Measurements from ENCODE around the gene CACNG7.

Gene CACNG7

DNA sequence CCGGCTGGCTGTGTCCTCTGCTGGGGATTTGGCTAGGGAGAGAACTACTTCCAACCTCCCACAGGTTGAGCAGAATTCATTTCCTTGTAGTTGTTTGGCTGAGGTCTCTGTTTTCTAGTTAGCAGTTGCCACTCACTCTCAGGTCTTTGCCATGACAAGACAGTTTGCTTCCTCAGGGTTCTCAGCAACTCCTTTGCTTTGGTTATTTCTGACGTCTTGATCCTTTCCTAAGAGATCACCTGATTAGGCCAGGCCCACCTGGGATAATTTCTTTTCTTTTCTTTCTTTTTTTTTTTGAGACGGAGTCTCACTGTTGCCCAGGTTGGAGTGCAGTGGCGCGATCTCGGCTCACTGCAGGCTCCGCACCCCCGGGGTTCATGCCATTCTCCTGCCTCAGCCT is 44.3 kb downstream of the CACNG7 start:
- Histone ChIP-seq H3K9me3 (ENCODE audit: control insufficient read depth, low read length) (no peaks in the 10 kb centered on the region), H2BK5ac (ENCODE audit: low read depth, low read length, poor library complexity, severe bottlenecking) (no peak overlapping the region), H3K27ac (ENCODE audit: low read length, poor library complexity, severe bottlenecking) (no peak overlapping the region), H3K27me3 (ENCODE audit: control insufficient read depth in 1 of 2, insufficient read depth in 1 of 2, low read length in 2 of 2) (peaks cover 15 to 23% of the 10 kb centered on the region in 2 experiments), H2AK5ac (ENCODE audit: low read length, severe bottlenecking) (no peak overlapping the region), H2BK120ac (ENCODE audit: low read depth, low read length) (no peak overlapping the region), H3K4me2 (ENCODE audit: low read length, poor library complexity, severe bottlenecking) (no peak overlapping the region), H2BK15ac (ENCODE audit: low read depth, poor library complexity, severe bottlenecking) (no peak overlapping the region), H2AFZ (ENCODE audit: low read depth, low read length) (no peak overlapping the region), H3K14ac (ENCODE audit: low read length in 2 of 2) (no peak overlapping the region), H3K23ac (ENCODE audit: low read length in 2 of 2) (no peak overlapping the region), H3K4ac (ENCODE audit: low read depth in 1 of 2, low read length in 2 of 2) (no peak overlapping the region), H3K18ac (ENCODE audit: low read depth in 1 of 2, low read length in 2 of 2) (no peak overlapping the region), H3K79me1 (replicated peaks; ENCODE audit: low read length, poor library complexity, severe bottlenecking) (no peaks in the 10 kb centered on the region), H2BK12ac (ENCODE audit: low read length in 2 of 2) (no peak overlapping the region), H4K8ac (ENCODE audit: low read length) (no peak overlapping the region), H3K4me3 (ENCODE audit: insufficient read depth in 1 of 2, low read depth in 1 of 2, low read length in 2 of 2) (no peak overlapping the region), H3K4me1 (ENCODE audit: control insufficient read depth, insufficient read depth, low read depth, low read length) (no peaks in the 10 kb centered on the region), H3K36me3 (ENCODE audit: control insufficient read depth in 1 of 2, insufficient read depth in 2 of 2, low read depth in 1 of 2, low read length in 2 of 2) (no peaks in the 10 kb centered on the region), H3K9ac (ENCODE audit: low read length) (no peak overlapping the region), H4K91ac (ENCODE audit: low read length) (no peak overlapping the region)
- DNase-seq: no peak
- 83% methylated on average over 7 of the region's 8 CpGs for WGBS

DNA sequence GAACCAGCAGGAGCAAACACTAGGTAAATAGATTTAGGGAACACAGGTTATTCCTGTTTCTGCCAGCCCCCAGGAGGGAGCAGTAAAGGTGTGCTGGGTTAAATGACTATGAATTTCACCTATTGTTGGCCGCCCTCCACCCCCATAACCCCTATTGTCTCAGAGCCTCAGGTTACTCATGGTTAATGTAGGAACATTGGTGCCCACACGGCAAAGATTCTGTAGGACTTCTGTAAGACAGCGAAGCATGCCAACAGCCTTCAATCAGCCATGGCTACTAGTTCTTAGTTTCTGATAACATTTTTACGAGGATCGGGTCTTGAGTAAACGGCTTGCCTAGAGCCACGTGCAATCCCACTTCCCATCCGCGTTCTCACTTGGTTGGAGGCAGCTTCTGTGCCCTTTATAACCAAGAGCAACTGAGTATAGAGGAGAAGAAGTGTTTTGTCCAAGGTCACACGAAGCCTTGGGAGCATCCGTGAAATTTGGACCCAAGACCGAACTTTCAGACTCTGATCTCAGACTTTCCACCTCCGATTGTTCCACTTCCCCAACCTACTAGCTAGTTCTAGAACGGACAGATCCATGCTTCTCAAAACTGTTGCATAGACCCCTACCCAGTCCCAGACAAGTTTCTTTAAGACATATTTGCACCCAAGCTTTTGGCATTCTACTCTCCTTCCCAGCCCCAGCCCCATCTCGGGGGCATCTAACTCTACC is 48.5 kb downstream of the CACNG7 start:
- no peak overlapping the region for H3K18ac ChIP-seq (ENCODE audit: low read depth in 1 of 2, low read length in 2 of 2)
- H3K4me1 ChIP-seq (ENCODE audit: control insufficient read depth, insufficient read depth, low read depth, low read length): no peaks in the 10 kb centered on the region
- H3K4ac ChIP-seq (ENCODE audit: low read depth in 1 of 2, low read length in 2 of 2): no peak overlapping the region
- H3K14ac ChIP-seq (ENCODE audit: low read length in 2 of 2): no peak overlapping the region
- H3K36me3 ChIP-seq (ENCODE audit: control insufficient read depth in 1 of 2, insufficient read depth in 2 of 2, low read depth in 1 of 2, low read length in 2 of 2): no peaks in the 10 kb centered on the region
- no peak overlapping the region for H2BK5ac ChIP-seq (ENCODE audit: low read depth, low read length, poor library complexity, severe bottlenecking)
- no peak overlapping the region for H3K27ac ChIP-seq (ENCODE audit: low read length, poor library complexity, severe bottlenecking)
- H3K27me3 ChIP-seq (ENCODE audit: control insufficient read depth in 1 of 2, insufficient read depth in 1 of 2, low read length in 2 of 2): peaks cover 53 to 54% of the 10 kb centered on the region in 2 experiments
- no peak overlapping the region for H2BK120ac ChIP-seq (ENCODE audit: low read depth, low read length)
- no peak for DNase-seq
- 6% methylated on average over 12 of the region's 15 CpGs for WGBS
- H2BK12ac ChIP-seq (ENCODE audit: low read length in 2 of 2): no peak overlapping the region
- peak overlapping the region; percentile 9 for H3K4me2 ChIP-seq (ENCODE audit: low read length, poor library complexity, severe bottlenecking)
- no peak overlapping the region for H2AK5ac ChIP-seq (ENCODE audit: low read length, severe bottlenecking)
- H3K23ac ChIP-seq (ENCODE audit: low read length in 2 of 2): no peak overlapping the region
- H2AFZ ChIP-seq (ENCODE audit: low read depth, low read length): no peak overlapping the region
- H3K9me3 ChIP-seq (ENCODE audit: control insufficient read depth, low read length): peaks cover 3% of the 10 kb centered on the region
- H4K91ac ChIP-seq (ENCODE audit: low read length): no peak overlapping the region
- H3K79me1 ChIP-seq (replicated peaks; ENCODE audit: low read length, poor library complexity, severe bottlenecking): no peaks in the 10 kb centered on the region
- H2BK15ac ChIP-seq (ENCODE audit: low read depth, poor library complexity, severe bottlenecking): no peak overlapping the region
- H3K9ac ChIP-seq (ENCODE audit: low read length): no peak overlapping the region
- H3K4me3 ChIP-seq (ENCODE audit: insufficient read depth in 1 of 2, low read depth in 1 of 2, low read length in 2 of 2): no peak overlapping the region
- H4K8ac ChIP-seq (ENCODE audit: low read length): no peak overlapping the region

- DNase-seq: no peak
- Histone ChIP-seq H3K27ac (ENCODE audit: low read length, poor library complexity, severe bottlenecking) (no peak overlapping the region), H3K36me3 (ENCODE audit: control insufficient read depth in 1 of 2, insufficient read depth in 2 of 2, low read depth in 1 of 2, low read length in 2 of 2) (no peaks in the 10 kb centered on the region), H3K79me1 (replicated peaks; ENCODE audit: low read length, poor library complexity, severe bottlenecking) (no peaks in the 10 kb centered on the region), H2BK120ac (ENCODE audit: low read depth, low read length) (no peak overlapping the region), H3K4me1 (ENCODE audit: control insufficient read depth, insufficient read depth, low read depth, low read length) (peaks cover 1% of the 10 kb centered on the region), H3K9me3 (ENCODE audit: control insufficient read depth, low read length) (peaks cover 3% of the 10 kb centered on the region), H3K27me3 (ENCODE audit: control insufficient read depth in 1 of 2, insufficient read depth in 1 of 2, low read length in 2 of 2) (peaks cover 56 to 57% of the 10 kb centered on the region in 2 experiments), H2BK5ac (ENCODE audit: low read depth, low read length, poor library complexity, severe bottlenecking) (no peak overlapping the region), H2AK5ac (ENCODE audit: low read length, severe bottlenecking) (no peak overlapping the region), H2BK15ac (ENCODE audit: low read depth, poor library complexity, severe bottlenecking) (no peak overlapping the region), H2BK12ac (ENCODE audit: low read length in 2 of 2) (no peak overlapping the region), H4K8ac (ENCODE audit: low read length) (no peak overlapping the region), H3K4me2 (ENCODE audit: low read length, poor library complexity, severe bottlenecking) (no peak overlapping the region), H3K18ac (ENCODE audit: low read depth in 1 of 2, low read length in 2 of 2) (no peak overlapping the region), H3K4ac (ENCODE audit: low read depth in 1 of 2, low read length in 2 of 2) (no peak overlapping the region), H4K91ac (ENCODE audit: low read length) (no peak overlapping the region), H3K23ac (ENCODE audit: low read length in 2 of 2) (no peak overlapping the region), H2AFZ (ENCODE audit: low read depth, low read length) (no peak overlapping the region), H3K14ac (ENCODE audit: low read length in 2 of 2) (no peak overlapping the region), H3K4me3 (ENCODE audit: insufficient read depth in 1 of 2, low read depth in 1 of 2, low read length in 2 of 2) (no peak overlapping the region), H3K9ac (ENCODE audit: low read length) (no peak overlapping the region)
- 0% methylated on average over 8 of the region's 14 CpGs for WGBS
These were observed 49.1 kb downstream of the CACNG7 start for GRCh38 chr19:53958168-53958571.

DNA sequence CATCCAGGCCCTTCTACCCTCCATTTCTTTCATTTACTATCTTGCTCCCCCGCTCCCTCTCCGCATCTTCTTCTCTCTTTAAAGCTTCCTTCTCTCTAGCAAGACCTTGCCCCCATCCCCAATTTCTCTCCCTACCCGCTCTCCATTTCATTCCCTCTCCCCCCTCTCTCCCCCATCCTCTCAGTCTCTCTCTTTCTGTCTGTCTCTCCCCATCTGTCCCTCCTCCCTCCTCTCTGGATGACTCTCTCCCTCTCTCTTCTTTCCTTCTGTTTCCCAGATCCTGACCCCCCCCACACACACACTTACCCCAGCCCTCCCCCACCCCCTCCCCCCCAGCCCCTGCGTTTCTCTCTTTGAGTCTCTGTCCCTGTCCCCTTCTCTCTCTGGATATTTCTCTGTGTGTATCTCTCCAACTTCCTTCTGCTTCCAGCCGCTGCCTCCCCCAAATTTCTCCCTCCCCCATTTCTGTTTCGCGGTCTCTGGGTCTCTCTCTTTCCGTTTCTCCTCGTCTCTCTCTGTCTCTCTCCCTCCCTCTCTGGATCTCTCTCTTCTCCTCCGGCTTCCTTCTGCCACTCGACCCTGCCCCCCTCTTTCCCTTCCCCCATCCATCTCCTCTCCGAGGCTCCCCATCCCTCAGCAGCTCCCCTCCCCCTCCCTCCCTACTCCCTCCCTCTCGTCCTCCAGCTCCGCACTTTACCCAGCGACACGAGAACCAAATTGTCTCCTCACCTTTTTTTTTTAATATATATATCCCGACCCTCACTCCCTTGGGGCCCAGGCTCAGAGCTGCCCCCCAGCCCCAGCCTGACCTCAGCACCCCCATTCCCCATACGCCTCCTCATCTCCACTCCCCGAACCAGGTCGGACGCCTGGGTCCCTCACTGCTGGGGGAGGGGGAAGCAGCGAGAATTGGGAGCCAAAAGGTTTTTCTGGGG is 50.0 kb downstream of the CACNG7 start:
- WGBS: 2% methylated on average over 17 of the region's 22 CpGs
- H4K91ac ChIP-seq (ENCODE audit: low read length): no peak overlapping the region
- peaks cover 65 to 66% of the 10 kb centered on the region in 2 experiments for H3K27me3 ChIP-seq (ENCODE audit: control insufficient read depth in 1 of 2, insufficient read depth in 1 of 2, low read length in 2 of 2)
- H3K79me1 ChIP-seq (replicated peaks; ENCODE audit: low read length, poor library complexity, severe bottlenecking): no peaks in the 10 kb centered on the region
- H3K4me2 ChIP-seq (ENCODE audit: low read length, poor library complexity, severe bottlenecking): no peak overlapping the region
- no peak for DNase-seq
- H3K4me3 ChIP-seq (ENCODE audit: insufficient read depth in 1 of 2, low read depth in 1 of 2, low read length in 2 of 2): no peak overlapping the region
- no peak overlapping the region for H4K8ac ChIP-seq (ENCODE audit: low read length)
- H2AK5ac ChIP-seq (ENCODE audit: low read length, severe bottlenecking): no peak overlapping the region
- no peak overlapping the region for H2BK15ac ChIP-seq (ENCODE audit: low read depth, poor library complexity, severe bottlenecking)
- no peak overlapping the region for H3K18ac ChIP-seq (ENCODE audit: low read depth in 1 of 2, low read length in 2 of 2)
- H2BK5ac ChIP-seq (ENCODE audit: low read depth, low read length, poor library complexity, severe bottlenecking): no peak overlapping the region
- no peak overlapping the region for H3K23ac ChIP-seq (ENCODE audit: low read length in 2 of 2)
- H2BK120ac ChIP-seq (ENCODE audit: low read depth, low read length): no peak overlapping the region
- no peaks in the 10 kb centered on the region for H3K36me3 ChIP-seq (ENCODE audit: control insufficient read depth in 1 of 2, insufficient read depth in 2 of 2, low read depth in 1 of 2, low read length in 2 of 2)
- H3K14ac ChIP-seq (ENCODE audit: low read length in 2 of 2): no peak overlapping the region
- no peak overlapping the region for H3K4ac ChIP-seq (ENCODE audit: low read depth in 1 of 2, low read length in 2 of 2)
- no peak overlapping the region for H3K27ac ChIP-seq (ENCODE audit: low read length, poor library complexity, severe bottlenecking)
- H2AFZ ChIP-seq (ENCODE audit: low read depth, low read length): no peak overlapping the region
- H3K4me1 ChIP-seq (ENCODE audit: control insufficient read depth, insufficient read depth, low read depth, low read length): peaks cover 2% of the 10 kb centered on the region
- H3K9ac ChIP-seq (ENCODE audit: low read length): no peak overlapping the region
- H3K9me3 ChIP-seq (ENCODE audit: control insufficient read depth, low read length): peaks cover 3% of the 10 kb centered on the region
- no peak overlapping the region for H2BK12ac ChIP-seq (ENCODE audit: low read length in 2 of 2)
